HepG2 (cell line): Measurements from ENCODE around the gene ARMC10. TPM values are rescaled to one million over a fixed set of nuclear protein-coding genes. Genes with fewer than 3 reads are reported as not detected.

ENCODE experiments used
- ARID3A ChIP-seq: IDR thresholded peaks from 2 replicates; pipeline ENCODE4 v1.6.1; 2012; ENCODE audit warnings: low read depth, low read length, improper control_type of control experiment
- ATM ChIP-seq: fragments of 450-650 bp; IDR thresholded peaks from 2 replicates; pipeline ENCODE4 v1.7.1; 2017; ENCODE audit warnings: mild to moderate bottlenecking, borderline replicate concordance
- BRD4 ChIP-seq: sonication (generic); formaldehyde crosslinking; IDR thresholded peaks from 2 replicates; pipeline ENCODE4 v1.4.0; 2020; ENCODE audit warnings: missing genetic modification reagents
- CCDC6 ChIP-seq: sonication (generic); formaldehyde crosslinking; IDR thresholded peaks from 2 replicates; pipeline ENCODE4 v1.8.1; 2022; ENCODE audit warnings: mild to moderate bottlenecking, missing genetic modification reagents, moderate library complexity
- GTF3A ChIP-seq: sonication (generic); formaldehyde crosslinking; conservative IDR thresholded peaks from 2 replicates; pipeline ENCODE4 v1.4.0; 2020; ENCODE audit warnings: mild to moderate bottlenecking, missing genetic modification reagents
- HDAC6 ChIP-seq: fragments of 200-600 bp; sonication (generic); IDR thresholded peaks from 2 replicates; pipeline ENCODE4 v1.7.0; 2017; ENCODE audit warnings: mild to moderate bottlenecking, antibody characterized with exemption, low read length, low read depth
- HMGXB4 ChIP-seq, 2 experiments: sonication (generic) in 1 of 2; formaldehyde crosslinking in 1 of 2; IDR thresholded peaks; 2 replicates each; pipeline versions ENCODE4 v1.4.0 to v1.6.1; 2018 to 2020; ENCODE audit warnings: missing genetic modification reagents in 2 of 2, borderline replicate concordance in 1 of 2, low read depth in 1 of 2, mild to moderate bottlenecking in 1 of 2, missing biosample characterization in 1 of 2
- HOXA3 ChIP-seq: sonication (generic); formaldehyde crosslinking; IDR thresholded peaks from 2 replicates; pipeline ENCODE4 v1.5.0; 2020; ENCODE audit warnings: missing genetic modification reagents
- HOXA5 ChIP-seq: sonication (generic); formaldehyde crosslinking; IDR thresholded peaks from 2 replicates; pipeline ENCODE4 v1.4.0; 2020; ENCODE audit warnings: missing genetic modification reagents
- HOXA7 ChIP-seq: sonication (generic); formaldehyde crosslinking; IDR thresholded peaks from 2 replicates; pipeline ENCODE4 v1.8.1; 2022; ENCODE audit warnings: mild to moderate bottlenecking, missing genetic modification reagents, moderate library complexity
- IKZF1 ChIP-seq: fragments of 450-650 bp; IDR thresholded peaks from 2 replicates; pipeline ENCODE4 v1.7.1; 2016
- KAT2B ChIP-seq: fragments of 150-350 bp; IDR thresholded peaks from 2 replicates; pipeline ENCODE4 v1.6.1; 2014; ENCODE audit warnings: low read depth, low read length, borderline replicate concordance
- KMT2A ChIP-seq: sonication (generic); formaldehyde crosslinking; IDR thresholded peaks from 2 replicates; pipeline ENCODE4 v1.4.0; 2020; ENCODE audit warnings: missing genetic modification reagents
- MXD1 ChIP-seq: sonication (generic); formaldehyde crosslinking; IDR thresholded peaks from 2 replicates; pipeline ENCODE4 v1.4.0; 2020; ENCODE audit warnings: mild to moderate bottlenecking, missing genetic modification reagents
- NFYC ChIP-seq: IDR thresholded peaks from 2 replicates; pipeline ENCODE4 v1.6.1; 2016; ENCODE audit warnings: missing genetic modification reagents, missing compliant biosample characterization
- PHF5A ChIP-seq: IDR thresholded peaks from one replicate; pipeline ENCODE4 v1.6.1; 2018; ENCODE audit warnings: low read depth, missing genetic modification reagents; ENCODE audit not compliant: unreplicated experiment
- RELA ChIP-seq: sonication (generic); formaldehyde crosslinking; IDR thresholded peaks from 2 replicates; pipeline ENCODE4 v1.4.0; 2020; ENCODE audit warnings: missing genetic modification reagents
- RFX3 ChIP-seq: IDR thresholded peaks from 2 replicates; pipeline ENCODE4 v1.6.1; 2016; ENCODE audit warnings: missing biosample characterization, missing genetic modification reagents
- SMAD9 ChIP-seq: sonication (generic); formaldehyde crosslinking; IDR thresholded peaks from 2 replicates; pipeline ENCODE4 v1.5.1; 2020; ENCODE audit warnings: mild to moderate bottlenecking, missing genetic modification reagents
- SRSF1 ChIP-seq: fragments of 200-400 bp; formaldehyde crosslinking; optimal IDR thresholded peaks from 2 replicates; pipeline ENCODE3; 2017; ENCODE audit warnings: mild to moderate bottlenecking, low read depth, low read length, moderate library complexity
- TIGD3 ChIP-seq: sonication (generic); formaldehyde crosslinking; IDR thresholded peaks from 2 replicates; pipeline ENCODE4 v1.5.1; 2020; ENCODE audit warnings: mild to moderate bottlenecking, missing genetic modification reagents, borderline replicate concordance
- ZNF550 ChIP-seq: sonication (generic); formaldehyde crosslinking; IDR thresholded peaks from 2 replicates; pipeline ENCODE4 v1.4.0; 2020; ENCODE audit warnings: mild to moderate bottlenecking, missing genetic modification reagents, borderline replicate concordance
- ZNF558 ChIP-seq: sonication (generic); formaldehyde crosslinking; IDR thresholded peaks from 2 replicates; pipeline ENCODE4 v1.9.0; 2022; ENCODE audit warnings: mild to moderate bottlenecking, missing genetic modification reagents, borderline replicate concordance
- ZNF605 ChIP-seq: sonication (generic); formaldehyde crosslinking; IDR thresholded peaks from 2 replicates; pipeline ENCODE4 v1.8.0; 2022; ENCODE audit warnings: mild to moderate bottlenecking, missing genetic modification reagents
- ZNF883 ChIP-seq: sonication (generic); formaldehyde crosslinking; IDR thresholded peaks from 2 replicates; pipeline ENCODE4 v1.5.1; 2020; ENCODE audit warnings: mild to moderate bottlenecking, missing genetic modification reagents; ENCODE audit errors: not compliant biosample characterization
- ZSCAN9 ChIP-seq: IDR thresholded peaks from 2 replicates; pipeline ENCODE4 v1.6.1; 2016; ENCODE audit warnings: borderline replicate concordance
- polyA plus RNA-seq, 8 experiments: library from polyadenylated mRNA; depleted of rRNA in 3 of 8; stranded (reverse) in 7 of 8; unstranded in 1 of 8; fragments of >200 nt; fragmentation: Illumina TruSeq in 4 of 8; extraction: Trizol in 4 of 8; gene quantifications; 2 replicates each; pipeline versions ENCODE4 v1.2.1 to v1.2.3, GENCODE V29; 2011 to 2016; ENCODE audit warnings: low read depth in 4 of 8, missing spikeins in 1 of 8, mixed read lengths in 1 of 8; ENCODE audit not compliant: insufficient read depth in 1 of 8
- total RNA-seq, 5 experiments: library from RNA; depleted of rRNA; stranded (reverse); fragments of >200 nt; fragmentation: Illumina TruSeq; extraction: Trizol; gene quantifications; 2 replicates each; pipeline ENCODE4 v1.2.3, GENCODE V29; 2016; ENCODE audit warnings: low read depth in 1 of 5

The ARMC10 gene
- total and polyA plus RNA-seq, 2 of the 13 experiments (the other 11 are each of a cell fraction or from before 2014, with no cell fraction given) = 11.3 to 23.7 TPM

- TF ChIP-seq HMGXB4 (CRISPR knock-in tag; IDR thresholded peaks at IDR 0.05; ENCODE audit: borderline replicate concordance in 1 of 2, low read depth in 1 of 2) (no peak), RFX3 (CRISPR knock-in tag) (no peak), HOXA5 (CRISPR knock-in tag) (no peak), NFYC (CRISPR knock-in tag) (no peak), ZNF550 (CRISPR knock-in tag) (no peak), ZNF558 (CRISPR knock-in tag) (no peak), SMAD9 (CRISPR knock-in tag) (no peak), HOXA7 (CRISPR knock-in tag) (no peak), TIGD3 (CRISPR knock-in tag) (no peak), IKZF1 (no peak), ZSCAN9 (CRISPR knock-in tag) (no peak; the same call in 1 of the 2 replicates), HDAC6 (no peak), ARID3A (no peak), KAT2B (no peak), CCDC6 (CRISPR knock-in tag) (0 out of 2 replicates have a peak, but pooled peaks have one; percentile 30), HOXA3 (peak; percentile 79), GTF3A (CRISPR knock-in tag) (no peak), ZNF605 (CRISPR knock-in tag) (no peak), ZNF883 (CRISPR knock-in tag) (no peak), ATM (no peak), SRSF1 (peak; percentile 56), PHF5A (CRISPR knock-in tag) (no peak), BRD4 (CRISPR knock-in tag) (no peak), MXD1 (CRISPR knock-in tag) (no peak), KMT2A (CRISPR knock-in tag) (peak; percentile 56; the same call in 1 of the 2 replicates), RELA (CRISPR knock-in tag) (no peak)
These were observed 31.2 kb downstream of the ARMC10 start (continued) for GRCh38 chr7:103106005-103106702.
